ENCODE measurements around the gene BCL2A1. TPM values are rescaled to one million over a fixed set of nuclear protein-coding genes. Genes with fewer than 3 reads are reported as not detected.
"Not testable (repeated sequence)": the region's sequence is repeated elsewhere in the genome, so short reads cannot be mapped to it uniquely, and the experiment has no call there.

Gene BCL2A1
- total RNA-seq, 1 experiment from 2014 or later, result not detected

- H3K27me3 Mint-ChIP-seq (ENCODE audit: insufficient read depth, unreplicated experiment), result peaks cover 6% of the 10 kb centered on the region
- CTCF ChIA-PET, result no interaction called here
- H3K4me3 Mint-ChIP-seq (ENCODE audit: unreplicated experiment), result no peak overlapping the region
- H3K4me3 ChIP-seq (ENCODE audit: low read depth, low read length), result no peak overlapping the region
- H3K9me3 ChIP-seq, result no peaks in the 10 kb centered on the region
- TF ChIP-seq CTCF (IDR thresholded peaks at IDR 0.05; ENCODE audit: insufficient read depth in 1 of 2, low read depth in 1 of 2, low read length in 1 of 2, severe bottlenecking in 1 of 2, unreplicated experiment in 1 of 2), result no peak
- H3K9me3 Mint-ChIP-seq (ENCODE audit: unreplicated experiment), result peaks cover 11% of the 10 kb centered on the region
- POLR2A ChIA-PET, result no interaction called here
- BruUV-seq (replicated peaks), result no TSS peak
- no peaks in the 10 kb centered on the region for H3K27me3 ChIP-seq (replicated peaks; ENCODE audit: control insufficient read depth, insufficient read depth, low read length)
- H3K36me3 Mint-ChIP-seq (ENCODE audit: insufficient read depth, unreplicated experiment), result peaks cover 4% of the 10 kb centered on the region
- H3K36me3 ChIP-seq (ENCODE audit: control insufficient read depth, insufficient read depth, low read length), result no peaks in the 10 kb centered on the region
- H3K27ac Mint-ChIP-seq (ENCODE audit: unreplicated experiment), result no peak overlapping the region
- H3K4me1 ChIP-seq, result no peaks in the 10 kb centered on the region
- DNase-seq, result no peak
- intact Hi-C loops (cut with micrococcal nuclease; ENCODE audit: unreplicated experiment), result loop anchor here (5.0 kb wide), 1 partner anchor 670 kb away; no protein-coding TSS in a partner anchor
- H3K4me1 Mint-ChIP-seq (ENCODE audit: low read depth, unreplicated experiment), result no peaks in the 10 kb centered on the region
Measured at GRCh38 chr15:79932447-79932846, 38.5 kb downstream of the BCL2A1 start.

GRCh38 chr15:79930516-79930915 is 40.5 kb downstream of the BCL2A1 start:
- no peaks in the 10 kb centered on the region for H3K36me3 ChIP-seq (ENCODE audit: control insufficient read depth, insufficient read depth, low read length)
- Mint-ChIP-seq H3K36me3 (ENCODE audit: insufficient read depth, unreplicated experiment) (peaks cover 4% of the 10 kb centered on the region), H3K4me3 (ENCODE audit: unreplicated experiment) (no peak overlapping the region), H3K27me3 (ENCODE audit: insufficient read depth, unreplicated experiment) (peaks cover 6% of the 10 kb centered on the region), H3K9me3 (ENCODE audit: unreplicated experiment) (peaks cover 11% of the 10 kb centered on the region), H3K4me1 (ENCODE audit: low read depth, unreplicated experiment) (no peaks in the 10 kb centered on the region), H3K27ac (ENCODE audit: unreplicated experiment) (no peak overlapping the region)
- no peak for TF ChIP-seq CTCF (IDR thresholded peaks at IDR 0.05; ENCODE audit: insufficient read depth in 1 of 2, low read depth in 1 of 2, low read length in 1 of 2, severe bottlenecking in 1 of 2, unreplicated experiment in 1 of 2)
- ChIA-PET CTCF (no interaction called here), POLR2A (no interaction called here)
- no peaks in the 10 kb centered on the region for H3K27me3 ChIP-seq (replicated peaks; ENCODE audit: control insufficient read depth, insufficient read depth, low read length)
- intact Hi-C loops (cut with micrococcal nuclease; ENCODE audit: unreplicated experiment), result loop anchor here (5.0 kb wide), 1 partner anchor 668 kb away; no protein-coding TSS in a partner anchor
- no peaks in the 10 kb centered on the region for H3K9me3 ChIP-seq
- no peak for DNase-seq
- BruUV-seq (replicated peaks), result no TSS peak
- no peaks in the 10 kb centered on the region for H3K4me1 ChIP-seq
- no peak overlapping the region for H3K4me3 ChIP-seq (ENCODE audit: low read depth, low read length)

GRCh38 chr15:79929412-79929811 is 41.6 kb downstream of the BCL2A1 start:
- Mint-ChIP-seq H3K4me1 (ENCODE audit: low read depth, unreplicated experiment) (no peaks in the 10 kb centered on the region), H3K36me3 (ENCODE audit: insufficient read depth, unreplicated experiment) (peaks cover 4% of the 10 kb centered on the region), H3K27me3 (ENCODE audit: insufficient read depth, unreplicated experiment) (peaks cover 6% of the 10 kb centered on the region), H3K27ac (ENCODE audit: unreplicated experiment) (no peak overlapping the region), H3K4me3 (ENCODE audit: unreplicated experiment) (no peak overlapping the region), H3K9me3 (ENCODE audit: unreplicated experiment) (peaks cover 11% of the 10 kb centered on the region)
- no peak for DNase-seq
- Histone ChIP-seq H3K36me3 (ENCODE audit: control insufficient read depth, insufficient read depth, low read length) (no peaks in the 10 kb centered on the region), H3K27me3 (replicated peaks; ENCODE audit: control insufficient read depth, insufficient read depth, low read length) (no peaks in the 10 kb centered on the region), H3K9me3 (no peaks in the 10 kb centered on the region), H3K4me3 (ENCODE audit: low read depth, low read length) (no peak overlapping the region), H3K4me1 (0 out of 2 replicates have a peak, but pooled peaks cover 3% of the 10 kb centered on the region)
- no TSS peak for BruUV-seq (replicated peaks)
- CTCF ChIA-PET, result no interaction called here
- intact Hi-C loops (cut with micrococcal nuclease; ENCODE audit: unreplicated experiment), result loop anchor here (10.0 kb wide), 1 partner anchor 225 kb away; the partner anchor contains the start of gene FAH
- POLR2A ChIA-PET, result no interaction called here
- TF ChIP-seq CTCF (IDR thresholded peaks at IDR 0.05; ENCODE audit: insufficient read depth in 1 of 2, low read depth in 1 of 2, low read length in 1 of 2, severe bottlenecking in 1 of 2, unreplicated experiment in 1 of 2), result no peak

- H3K4me1 ChIP-seq; H3K4me3 ChIP-seq (ENCODE audit: low read depth, low read length); DNase-seq; H3K36me3 ChIP-seq (ENCODE audit: control insufficient read depth, insufficient read depth, low read length); H3K4me1 Mint-ChIP-seq (ENCODE audit: low read depth, unreplicated experiment); BruUV-seq (replicated peaks); H3K27me3 Mint-ChIP-seq (ENCODE audit: insufficient read depth, unreplicated experiment); H3K27me3 ChIP-seq (replicated peaks; ENCODE audit: control insufficient read depth, insufficient read depth, low read length); H3K27ac Mint-ChIP-seq (ENCODE audit: unreplicated experiment); H3K9me3 ChIP-seq; CTCF ChIA-PET; POLR2A ChIA-PET; H3K4me3 Mint-ChIP-seq (ENCODE audit: unreplicated experiment): not testable (repeated sequence)
- H3K36me3 Mint-ChIP-seq (ENCODE audit: insufficient read depth, unreplicated experiment), result peaks cover 34% of the 10 kb centered on the region
- H3K9me3 Mint-ChIP-seq (ENCODE audit: unreplicated experiment), result peaks cover 19% of the 10 kb centered on the region
- intact Hi-C loops (cut with micrococcal nuclease; ENCODE audit: unreplicated experiment), result loop anchor here (10.0 kb wide), 1 partner anchor 229 kb away; the partner anchor contains the start of gene FAH
Measured at GRCh38 chr15:79926116-79926515, 44.9 kb downstream of the BCL2A1 start.
